ENCODE data around the gene ZFYVE9. TPM values are rescaled to one million over a fixed set of nuclear protein-coding genes. Genes with fewer than 3 reads are reported as not detected.

The ZFYVE9 gene
- total RNA-seq, 1 donor from 2014 or later, result 18.4 TPM

DNA sequence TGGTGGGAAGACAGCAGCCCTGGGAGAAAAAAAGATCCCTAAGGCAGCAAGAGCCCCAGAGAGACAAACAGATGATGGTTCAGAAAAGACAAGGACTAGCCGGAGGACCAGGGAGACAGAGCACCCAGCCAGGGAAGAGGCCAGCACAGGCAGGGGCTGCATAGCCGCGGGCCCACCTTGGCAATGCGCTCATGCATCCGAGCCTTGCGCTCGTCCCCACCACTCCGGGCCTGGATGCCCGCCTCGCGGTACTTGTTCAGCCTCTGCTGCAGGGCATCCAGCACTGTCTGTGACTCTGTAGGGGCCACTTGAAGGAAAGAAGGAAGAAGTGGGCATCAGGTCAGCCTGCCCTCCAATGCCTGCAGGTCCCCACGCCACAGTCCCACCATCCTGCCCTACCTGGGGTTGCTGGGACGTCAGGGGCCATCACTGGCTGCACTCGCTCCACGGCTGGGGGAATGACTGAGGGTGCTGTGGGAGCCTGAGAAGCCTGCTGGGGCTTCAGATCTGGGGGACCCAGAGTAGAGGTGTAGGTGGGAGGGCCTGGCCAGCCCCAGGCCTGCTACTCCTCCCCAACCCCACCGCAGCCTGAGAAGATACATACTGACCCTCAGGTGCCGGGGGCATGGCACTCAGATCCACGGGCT lies 217.1 kb downstream of the ZFYVE9 start:
- no peaks in the 10 kb centered on the region for H3K27me3 ChIP-seq (ENCODE audit: control insufficient read depth, insufficient read depth, low read length)
- TF ChIP-seq, protein P1, sequence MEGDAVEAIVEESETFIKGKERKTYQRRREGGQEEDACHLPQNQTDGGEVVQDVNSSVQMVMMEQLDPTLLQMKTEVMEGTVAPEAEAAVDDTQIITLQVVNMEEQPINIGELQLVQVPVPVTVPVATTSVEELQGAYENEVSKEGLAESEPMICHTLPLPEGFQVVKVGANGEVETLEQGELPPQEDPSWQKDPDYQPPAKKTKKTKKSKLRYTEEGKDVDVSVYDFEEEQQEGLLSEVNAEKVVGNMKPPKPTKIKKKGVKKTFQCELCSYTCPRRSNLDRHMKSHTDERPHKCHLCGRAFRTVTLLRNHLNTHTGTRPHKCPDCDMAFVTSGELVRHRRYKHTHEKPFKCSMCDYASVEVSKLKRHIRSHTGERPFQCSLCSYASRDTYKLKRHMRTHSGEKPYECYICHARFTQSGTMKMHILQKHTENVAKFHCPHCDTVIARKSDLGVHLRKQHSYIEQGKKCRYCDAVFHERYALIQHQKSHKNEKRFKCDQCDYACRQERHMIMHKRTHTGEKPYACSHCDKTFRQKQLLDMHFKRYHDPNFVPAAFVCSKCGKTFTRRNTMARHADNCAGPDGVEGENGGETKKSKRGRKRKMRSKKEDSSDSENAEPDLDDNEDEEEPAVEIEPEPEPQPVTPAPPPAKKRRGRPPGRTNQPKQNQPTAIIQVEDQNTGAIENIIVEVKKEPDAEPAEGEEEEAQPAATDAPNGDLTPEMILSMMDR (IDR thresholded peaks at IDR 0.05; ENCODE audit: insufficient read depth, low read length, poor library complexity, severe bottlenecking), result no peak
- no peak for DNase-seq (ENCODE audit: low read depth)
- no peak overlapping the region for H3K4me3 ChIP-seq (ENCODE audit: low read depth, low read length)
- H3K36me3 ChIP-seq (ENCODE audit: control insufficient read depth, insufficient read depth, low read length), result peaks cover 16% of the 10 kb centered on the region

DNA sequence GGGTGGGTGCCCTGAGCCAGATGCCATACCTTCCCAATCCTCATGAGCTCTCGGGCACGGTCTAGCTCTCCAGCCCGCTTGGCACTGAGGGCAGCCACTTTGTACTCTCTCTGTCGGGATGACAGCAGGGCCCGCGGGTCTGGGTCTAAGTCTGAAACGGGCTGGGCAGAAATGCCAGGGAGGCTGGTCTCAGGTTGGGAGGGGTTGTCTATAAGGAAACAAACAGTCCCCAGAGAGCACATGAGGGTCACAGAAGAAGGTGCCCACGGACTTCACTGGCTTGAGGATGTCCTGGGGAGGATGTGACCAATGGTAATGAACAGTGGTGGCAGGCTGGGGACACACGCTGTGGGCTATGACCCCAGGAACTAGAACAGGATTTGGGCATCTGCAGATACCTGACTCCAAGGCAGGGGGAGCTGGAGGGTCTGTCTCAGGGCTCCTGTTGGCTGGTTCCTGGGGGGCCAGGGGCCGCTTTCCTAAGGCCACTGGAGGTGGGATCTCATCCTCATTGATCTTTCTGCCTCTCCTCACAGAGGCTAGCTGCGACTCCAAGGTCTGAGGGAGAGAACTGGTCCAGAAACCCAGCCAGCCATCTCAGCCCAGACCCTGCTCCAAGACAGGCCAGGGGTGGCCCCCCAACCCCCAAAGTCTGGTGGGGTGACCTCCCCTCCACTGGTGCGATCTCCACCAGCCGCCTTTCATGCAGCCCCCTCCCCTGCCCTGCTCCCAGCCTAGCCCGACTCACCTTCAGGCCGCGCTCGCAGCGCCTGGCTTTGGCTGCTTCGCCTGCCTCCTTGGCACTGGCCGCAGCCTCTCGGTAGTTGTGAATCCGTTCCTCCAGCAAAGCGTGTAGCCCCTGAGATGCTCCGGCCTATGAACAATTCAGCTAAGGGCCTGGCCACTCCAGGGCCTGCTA lies 218.0 kb downstream of the ZFYVE9 start:
- H3K4me3 ChIP-seq (ENCODE audit: low read depth, low read length), result no peak overlapping the region
- peaks cover 16% of the 10 kb centered on the region for H3K36me3 ChIP-seq (ENCODE audit: control insufficient read depth, insufficient read depth, low read length)
- TF ChIP-seq, protein P1 (IDR thresholded peaks at IDR 0.05; ENCODE audit: insufficient read depth, low read length, poor library complexity, severe bottlenecking), result no peak
- no peak for DNase-seq (ENCODE audit: low read depth)
- no peaks in the 10 kb centered on the region for H3K27me3 ChIP-seq (ENCODE audit: control insufficient read depth, insufficient read depth, low read length)

GRCh38 chr1:52360595-52360968 lies 218.7 kb downstream of the ZFYVE9 start:
- no peak overlapping the region for H3K4me3 ChIP-seq (ENCODE audit: low read depth, low read length)
- DNase-seq (ENCODE audit: low read depth), result no peak
- TF ChIP-seq, protein P1 (IDR thresholded peaks at IDR 0.05; ENCODE audit: insufficient read depth, low read length, poor library complexity, severe bottlenecking), result no peak
- H3K27me3 ChIP-seq (ENCODE audit: control insufficient read depth, insufficient read depth, low read length), result no peaks in the 10 kb centered on the region
- H3K36me3 ChIP-seq (ENCODE audit: control insufficient read depth, insufficient read depth, low read length), result peaks cover 15% of the 10 kb centered on the region

DNA sequence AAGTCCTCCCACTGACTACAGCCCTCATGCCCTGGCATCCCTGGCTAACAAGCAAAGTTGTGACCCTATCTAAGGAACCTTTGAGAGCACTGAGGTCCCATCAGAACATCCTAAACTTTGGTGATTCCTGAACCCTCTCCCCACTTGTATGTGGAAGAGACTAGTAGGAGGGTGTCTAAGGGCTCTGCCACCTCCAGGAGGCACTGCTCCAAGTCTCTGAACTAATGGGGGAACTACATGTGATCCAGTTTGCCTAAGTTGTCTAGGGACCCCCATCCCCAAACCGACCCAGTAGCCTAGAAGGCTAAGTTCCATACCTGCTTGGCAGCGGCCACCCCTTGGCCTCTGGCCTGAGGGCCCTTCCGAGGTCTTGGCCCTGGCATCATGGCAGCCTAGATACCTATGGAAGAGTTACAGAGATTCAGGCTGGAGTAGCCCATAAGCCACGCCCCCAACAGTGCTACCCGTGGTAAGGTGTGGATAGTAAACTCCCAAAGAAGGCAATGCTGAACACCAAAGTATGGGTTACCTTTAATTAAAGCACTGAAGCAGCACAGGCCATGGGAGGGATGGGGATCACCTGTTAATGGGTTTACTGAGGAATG lies 222.4 kb downstream of the ZFYVE9 start:
- Histone ChIP-seq H3K4me3 (ENCODE audit: low read depth, low read length) (no peak overlapping the region), H3K36me3 (ENCODE audit: control insufficient read depth, insufficient read depth, low read length) (peaks cover 8% of the 10 kb centered on the region), H3K27me3 (ENCODE audit: control insufficient read depth, insufficient read depth, low read length) (no peaks in the 10 kb centered on the region)
- no peak for DNase-seq (ENCODE audit: low read depth)
- TF ChIP-seq, protein P1 (IDR thresholded peaks at IDR 0.05; ENCODE audit: insufficient read depth, low read length, poor library complexity, severe bottlenecking), result peak; percentile 4

DNA sequence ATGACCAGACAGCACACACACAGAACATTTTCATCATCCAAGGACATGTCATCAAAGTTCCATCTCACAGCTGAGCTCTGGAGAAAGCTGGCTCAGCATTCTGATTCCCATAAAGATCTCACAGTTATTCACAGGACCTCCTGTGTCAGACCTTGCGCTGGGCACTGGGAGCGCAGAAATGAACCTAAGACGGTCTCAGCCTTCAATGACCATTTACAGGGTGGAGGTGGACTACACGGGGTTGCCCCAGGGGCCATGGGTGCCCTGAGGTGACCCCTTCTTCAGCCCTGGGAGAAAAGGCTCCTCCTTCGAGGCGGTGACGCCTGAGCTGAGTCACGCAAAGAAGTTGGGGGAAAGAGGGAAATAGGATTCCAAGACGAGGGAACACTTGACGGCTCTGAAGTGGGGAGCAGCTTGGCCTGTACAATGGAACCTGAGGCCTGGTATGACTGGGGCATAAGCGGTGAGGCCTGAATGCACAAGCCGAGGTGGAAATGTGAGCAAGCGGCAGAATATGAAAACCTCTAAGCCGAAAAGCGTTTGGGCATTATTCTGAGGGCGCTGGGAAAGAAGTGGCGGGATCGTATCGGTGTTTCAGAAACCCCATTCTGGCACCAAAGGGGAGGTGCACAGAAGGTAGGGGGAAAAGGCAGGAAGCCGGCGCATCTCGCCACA lies 223.3 kb downstream of the ZFYVE9 start:
- Histone ChIP-seq H3K36me3 (ENCODE audit: control insufficient read depth, insufficient read depth, low read length) (peaks cover 4% of the 10 kb centered on the region), H3K4me3 (ENCODE audit: low read depth, low read length) (peak overlapping the region; percentile 91), H3K27me3 (ENCODE audit: control insufficient read depth, insufficient read depth, low read length) (no peaks in the 10 kb centered on the region)
- TF ChIP-seq, protein P1 (IDR thresholded peaks at IDR 0.05; ENCODE audit: insufficient read depth, low read length, poor library complexity, severe bottlenecking), result no peak
- DNase-seq (ENCODE audit: low read depth), result peak; percentile 4
